Neuronal stem cell (in vitro differentiated cells): Measurements from ENCODE around the gene PDE1C.

Source experiments
- DNase-seq: peaks from one replicate; pipeline ENCODE4 v3.0.0-alpha.2; 2013; ENCODE audit warnings: low spot score
- H2AFZ ChIP-seq: one replicate; pipeline ENCODE4 v1.6.1; 2013; ENCODE audit warnings: mild to moderate bottlenecking, low read length, inconsistent platforms
- H2AK5ac ChIP-seq: 2 replicates; pipeline ENCODE4 v1.6.1; 2013; ENCODE audit warnings: low read depth, mild to moderate bottlenecking, inconsistent platforms, low read length, moderate library complexity, mixed read lengths
- H2BK120ac ChIP-seq: 2 replicates; pipeline ENCODE4 v1.6.1; 2013; ENCODE audit warnings: low read depth, mild to moderate bottlenecking, inconsistent platforms, low read length, moderate library complexity, mixed read lengths
- H2BK12ac ChIP-seq: one replicate; pipeline ENCODE4 v1.6.1; 2013; ENCODE audit warnings: low read length, inconsistent platforms
- H2BK15ac ChIP-seq: 2 replicates; pipeline ENCODE4 v1.6.1; 2013; ENCODE audit warnings: mild to moderate bottlenecking, low read length, inconsistent platforms, mixed read lengths
- H2BK5ac ChIP-seq: one replicate; pipeline ENCODE4 v1.6.1; 2013; ENCODE audit warnings: inconsistent platforms, mild to moderate bottlenecking, low read length, moderate library complexity
- H3K14ac ChIP-seq: one replicate; pipeline ENCODE4 v1.6.1; 2013; ENCODE audit warnings: low read length, inconsistent platforms
- H3K18ac ChIP-seq: 2 replicates; pipeline ENCODE4 v1.6.1; 2013; ENCODE audit warnings: low read length, inconsistent platforms
- H3K23ac ChIP-seq: 2 replicates; pipeline ENCODE4 v1.6.1; 2013; ENCODE audit warnings: low read depth, mild to moderate bottlenecking, mixed read lengths, low read length, inconsistent platforms; ENCODE audit not compliant: poor library complexity
- H3K27ac ChIP-seq: replicated peaks from 3 replicates; pipeline ENCODE4 v1.5.1; 2013; ENCODE audit warnings: low read length, inconsistent platforms
- H3K27me3 ChIP-seq, 3 experiments: 2 replicates each; pipeline ENCODE4 v1.6.1; 2013; ENCODE audit warnings: low read length in 3 of 3, mild to moderate bottlenecking in 2 of 3, inconsistent platforms in 1 of 3, low read depth in 1 of 3, mixed read lengths in 1 of 3, moderate library complexity in 1 of 3; ENCODE audit not compliant: control insufficient read depth in 3 of 3, insufficient read depth in 3 of 3
- H3K36me3 ChIP-seq, 2 donors: replicated peaks in 1 of 2; 2 replicates each; pipeline ENCODE4 v1.6.1; 2013; ENCODE audit warnings: low read length in 2 of 2; ENCODE audit not compliant: control insufficient read depth in 2 of 2, insufficient read depth in 2 of 2
- H3K4ac ChIP-seq: 2 replicates; pipeline ENCODE4 v1.6.1; 2013; ENCODE audit warnings: inconsistent platforms, mild to moderate bottlenecking, low read length, moderate library complexity
- H3K4me1 ChIP-seq, 2 donors: 1 replicate in 1 of 2; 2 replicates in 1 of 2; pipeline ENCODE4 v1.6.1; 2013; ENCODE audit warnings: low read length in 2 of 2, low read depth in 1 of 2; ENCODE audit not compliant: control insufficient read depth in 2 of 2, insufficient read depth in 1 of 2
- H3K4me2 ChIP-seq: one replicate; pipeline ENCODE4 v1.6.1; 2013; ENCODE audit warnings: mild to moderate bottlenecking, low read length, inconsistent platforms; ENCODE audit not compliant: insufficient read depth, poor library complexity, severe bottlenecking
- H3K4me3 ChIP-seq, 2 donors: 2 replicates each; pipeline ENCODE4 v1.5.1; 2013; ENCODE audit warnings: low read length in 2 of 2, mild to moderate bottlenecking in 2 of 2, inconsistent platforms in 1 of 2, moderate library complexity in 1 of 2
- H3K79me1 ChIP-seq: one replicate; pipeline ENCODE4 v1.6.1; 2013; ENCODE audit warnings: low read depth, mild to moderate bottlenecking, inconsistent platforms, low read length, moderate library complexity
- H3K9ac ChIP-seq: one replicate; pipeline ENCODE4 v1.6.1; 2013; ENCODE audit warnings: mild to moderate bottlenecking, low read depth, low read length, inconsistent platforms; ENCODE audit not compliant: poor library complexity
- H3K9me3 ChIP-seq, 2 donors: replicated peaks in 1 of 2; 2 replicates each; pipeline versions ENCODE3 to v1.6.1; 2013; ENCODE audit warnings: low read length in 2 of 2, mild to moderate bottlenecking in 2 of 2, inconsistent platforms in 1 of 2, low read depth in 1 of 2, mixed read lengths in 1 of 2, moderate library complexity in 1 of 2; ENCODE audit not compliant: control insufficient read depth in 2 of 2, insufficient read depth in 1 of 2
- H4K8ac ChIP-seq: one replicate; pipeline ENCODE4 v1.6.1; 2013; ENCODE audit warnings: low read depth, mild to moderate bottlenecking, inconsistent platforms, low read length, moderate library complexity
- H4K91ac ChIP-seq: one replicate; pipeline ENCODE4 v1.6.1; 2013; ENCODE audit warnings: low read length, low read depth, mild to moderate bottlenecking, inconsistent platforms; ENCODE audit not compliant: poor library complexity
- WGBS, 2 donors: extraction: QIAGEN DNeasy Blood & Tissue Kit; methylation state at CpG; one replicate each; pipeline ENCODE4 v1.1.7; 2013; ENCODE audit warnings: missing lambda C conversion rate in 2 of 2, mixed read lengths in 1 of 2; ENCODE audit not compliant: insufficient read length in 2 of 2, insufficient replicate concordance in 1 of 2; ENCODE audit errors: extremely low coverage in 2 of 2; 5-methylcytosine and 5-hydroxymethylcytosine counted together

Gene PDE1C

DNA sequence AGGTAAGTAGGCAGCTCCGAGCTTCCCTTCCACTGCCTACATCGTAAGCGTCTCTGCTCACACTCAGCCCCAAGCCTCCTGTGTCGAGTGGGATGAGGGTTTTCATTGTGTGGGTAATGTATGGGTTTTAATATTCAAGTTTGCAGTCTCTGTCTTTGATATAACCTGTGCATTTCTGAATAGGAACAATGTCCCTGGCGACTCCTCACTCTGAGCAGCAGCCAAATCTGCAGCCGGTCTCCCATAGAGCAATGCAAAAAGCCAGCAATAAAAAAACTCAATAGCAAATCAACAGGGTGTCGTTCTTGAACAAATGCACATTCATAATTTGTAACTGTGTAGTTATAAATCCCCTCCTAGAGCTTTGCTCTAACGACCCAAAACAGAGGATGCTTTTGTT, 349.8 kb downstream of the PDE1C start:
- peaks cover 0 to 2% of the 10 kb centered on the region in 2 donors for H3K9me3 ChIP-seq
- no peaks in the 10 kb centered on the region for H3K36me3 ChIP-seq
- no peak overlapping the region for H2BK12ac ChIP-seq
- H2BK5ac ChIP-seq, result no peak overlapping the region
- no peaks in the 10 kb centered on the region for H3K27me3 ChIP-seq
- no peak overlapping the region for H4K8ac ChIP-seq
- H3K27ac ChIP-seq, result no peak overlapping the region
- no peak overlapping the region for H4K91ac ChIP-seq
- no peak overlapping the region for H2BK15ac ChIP-seq
- H3K23ac ChIP-seq, result no peak overlapping the region
- no peak overlapping the region for H3K9ac ChIP-seq
- no peak overlapping the region for H2AFZ ChIP-seq
- H3K4ac ChIP-seq, result no peak overlapping the region
- no peak overlapping the region for H2BK120ac ChIP-seq
- H3K14ac ChIP-seq, result no peak overlapping the region
- H3K4me1 ChIP-seq, result no peaks in the 10 kb centered on the region
- no peak overlapping the region for H3K4me2 ChIP-seq
- H3K79me1 ChIP-seq, result no peaks in the 10 kb centered on the region
- WGBS, 2 donors, result no CpG with 5 or more reads among the region's 8 CpGs
- DNase-seq, result no peak
- no peak overlapping the region for H3K4me3 ChIP-seq
- H3K18ac ChIP-seq, result no peak overlapping the region
- H2AK5ac ChIP-seq, result no peak overlapping the region

DNA sequence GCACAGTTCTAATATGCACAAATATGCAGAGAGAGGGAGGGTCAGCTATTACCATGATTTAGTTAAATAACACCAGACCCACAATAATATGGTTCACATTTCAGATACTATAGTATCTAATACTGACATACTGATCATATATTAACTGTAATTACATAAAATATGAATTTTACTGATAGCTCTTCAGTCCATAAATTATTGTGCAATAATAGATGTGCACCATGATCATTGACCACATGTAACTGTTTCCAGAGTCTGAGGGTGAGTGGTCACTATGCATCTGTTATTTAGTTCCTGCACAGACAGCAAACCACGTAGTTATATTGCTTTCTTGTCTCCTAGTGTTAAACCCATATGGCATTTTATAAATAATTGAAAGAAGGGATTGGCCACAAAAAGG, 353.9 kb downstream of the PDE1C start:
- Histone ChIP-seq H2BK5ac (no peak overlapping the region), H2BK120ac (no peak overlapping the region), H3K36me3 (no peaks in the 10 kb centered on the region), H4K8ac (no peak overlapping the region), H3K27ac (no peak overlapping the region), H3K14ac (no peak overlapping the region), H2BK15ac (no peak overlapping the region), H3K4me2 (no peak overlapping the region), H2AFZ (no peak overlapping the region), H2BK12ac (no peak overlapping the region), H3K23ac (no peak overlapping the region), H3K4me1 (no peaks in the 10 kb centered on the region), H2AK5ac (no peak overlapping the region), H3K4ac (no peak overlapping the region), H3K18ac (no peak overlapping the region), H3K27me3 (no peaks in the 10 kb centered on the region), H3K4me3 (no peak overlapping the region), H3K9ac (no peak overlapping the region), H3K9me3 (peaks cover 0 to 9% of the 10 kb centered on the region in 2 donors), H4K91ac (no peak overlapping the region), H3K79me1 (no peaks in the 10 kb centered on the region)
- no CpG with 5 or more reads among the region's 1 CpG for WGBS, 2 donors
- no peak for DNase-seq

DNA sequence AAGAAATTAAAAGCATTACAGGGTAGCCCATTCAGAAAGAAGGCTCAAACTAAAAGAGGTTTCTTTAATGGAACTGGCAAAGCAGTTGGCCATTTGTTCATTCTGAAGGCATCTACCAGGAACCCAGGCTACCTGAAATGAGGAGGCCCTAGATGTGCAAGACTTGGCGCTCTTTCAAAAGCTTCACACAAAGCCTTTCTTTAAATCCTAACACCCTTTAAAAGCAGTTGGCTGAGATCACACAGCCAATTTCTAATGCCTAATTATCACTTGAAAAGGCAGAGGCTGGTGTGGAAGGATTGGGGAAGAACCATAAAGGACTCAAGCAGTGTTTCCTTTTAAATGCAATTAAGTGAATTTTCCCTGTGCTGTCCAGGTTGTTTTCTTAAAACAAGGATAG, 360.0 kb downstream of the PDE1C start:
- Histone ChIP-seq H4K8ac (no peak overlapping the region), H3K27me3 (peaks cover 0 to 16% (median 0%) of the 10 kb centered on the region in 3 experiments), H3K9ac (no peak overlapping the region), H2AFZ (no peak overlapping the region), H3K79me1 (no peaks in the 10 kb centered on the region), H3K9me3 (peaks cover 0 to 8% of the 10 kb centered on the region in 2 donors), H3K4me2 (no peak overlapping the region), H4K91ac (no peak overlapping the region), H3K36me3 (no peaks in the 10 kb centered on the region), H3K4ac (no peak overlapping the region), H3K18ac (no peak overlapping the region), H3K14ac (no peak overlapping the region), H2BK15ac (no peak overlapping the region), H3K27ac (no peak overlapping the region), H3K4me1 (peaks cover 0 to 6% of the 10 kb centered on the region in 2 donors), H3K23ac (no peak overlapping the region), H2BK12ac (no peak overlapping the region), H2BK120ac (no peak overlapping the region), H3K4me3 (no peak overlapping the region), H2BK5ac (no peak overlapping the region), H2AK5ac (no peak overlapping the region)
- WGBS, 2 donors, result no CpG with 5 or more reads among the region's 1 CpG
- peak; percentile 56 for DNase-seq

DNA sequence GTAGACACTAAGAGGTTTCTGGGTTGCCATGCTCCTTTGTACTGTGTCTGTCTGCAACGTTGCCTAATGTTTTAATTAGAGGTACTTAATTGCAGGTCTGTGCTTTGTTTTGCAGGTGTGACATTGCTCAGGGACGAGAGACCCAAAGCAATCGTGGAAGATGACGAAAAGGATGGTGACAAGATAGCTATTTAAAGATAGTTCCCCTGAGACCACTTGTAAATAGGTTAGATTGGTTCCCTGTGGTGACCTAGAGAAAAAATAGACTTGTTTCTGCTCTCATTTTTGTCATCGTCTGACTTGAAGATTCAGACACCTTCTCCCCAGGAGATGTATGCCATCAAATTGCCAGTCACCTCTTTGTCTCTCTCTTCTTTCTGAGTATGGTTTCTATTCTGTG, 363.1 kb downstream of the PDE1C start:
- Histone ChIP-seq H2AK5ac (no peak overlapping the region), H3K4me2 (no peak overlapping the region), H3K27ac (no peak overlapping the region), H3K27me3 (peaks cover 0 to 18% (median 0%) of the 10 kb centered on the region in 3 experiments), H3K9ac (no peak overlapping the region), H3K4me3 (no peak overlapping the region), H3K36me3 (no peaks in the 10 kb centered on the region), H3K9me3 (peaks cover 0 to 2% of the 10 kb centered on the region in 2 donors), H3K79me1 (no peaks in the 10 kb centered on the region), H3K4me1 (peaks cover 0 to 6% of the 10 kb centered on the region in 2 donors), H2BK120ac (no peak overlapping the region), H3K4ac (no peak overlapping the region), H2BK15ac (no peak overlapping the region), H4K91ac (no peak overlapping the region), H2BK5ac (no peak overlapping the region), H4K8ac (no peak overlapping the region), H3K23ac (no peak overlapping the region), H3K14ac (no peak overlapping the region), H3K18ac (no peak overlapping the region), H2AFZ (no peak overlapping the region), H2BK12ac (no peak overlapping the region)
- DNase-seq, result no peak
- no CpG with 5 or more reads among the region's 5 CpGs for WGBS, 2 donors
